Transverse colon (tissue), 4 donors: ENCODE data around the gene MAPKAP1. TPM values are rescaled to one million over a fixed set of nuclear protein-coding genes. Genes with fewer than 3 reads are reported as not detected.

Source experiments
- DNase-seq: peaks from one replicate; pipeline ENCODE4 v3.0.0-alpha.2; 2019
- H3K27ac ChIP-seq, 4 donors: fragments of 200-600 bp; sonication (generic); 2 replicates each; pipeline ENCODE4 v1.5.1; 2016 to 2018; ENCODE audit warnings: inconsistent platforms in 4 of 4
- H3K27me3 ChIP-seq: fragments of 200-600 bp; sonication (generic); 2 replicates; pipeline ENCODE4 v1.5.1; 2017; ENCODE audit warnings: inconsistent platforms
- H3K36me3 ChIP-seq, 4 donors: fragments of 200-600 bp; sonication (generic); 2 replicates each; pipeline ENCODE4 v1.5.1; 2017 to 2019; ENCODE audit warnings: inconsistent platforms in 4 of 4
- H3K4me1 ChIP-seq, 4 donors: fragments of 200-600 bp; sonication (generic); 2 replicates each; pipeline ENCODE4 v1.5.1; 2017 to 2020; ENCODE audit warnings: inconsistent platforms in 4 of 4
- H3K4me3 ChIP-seq, 4 donors: fragments of 200-600 bp; sonication (generic); 1 replicate in 1 of 4; 2 replicates in 3 of 4; pipeline versions ENCODE4 v1.5.1 to v1.6.1; 2017 to 2019; ENCODE audit warnings: inconsistent platforms in 4 of 4
- H3K9me3 ChIP-seq, 2 donors: fragments of 200-600 bp; sonication (generic); 2 replicates each; pipeline ENCODE4 v1.5.1; 2017 to 2019; ENCODE audit warnings: inconsistent platforms in 2 of 2
- EP300 ChIP-seq: sonication (generic); formaldehyde crosslinking; IDR thresholded peaks from one replicate; pipeline ENCODE4 v1.6.1; 2017; ENCODE audit warnings: antibody characterized with exemption, low read depth
- POLR2A ChIP-seq: fragments of 450-650 bp; IDR thresholded peaks from one replicate; pipeline ENCODE4 v1.6.1; 2016; ENCODE audit warnings: antibody characterized with exemption, mild to moderate bottlenecking, moderate library complexity
- POLR2AphosphoS5 ChIP-seq, 3 donors: sonication (generic); formaldehyde crosslinking; IDR thresholded peaks; one replicate each; pipeline ENCODE4 v1.6.1; 2016; ENCODE audit warnings: antibody characterized with exemption in 3 of 3
- WGBS, 2 donors: methylation state at CpG; one replicate each; pipeline ENCODE4 v1.1.5; 2018; ENCODE audit warnings: low coverage in 1 of 2; 5-methylcytosine and 5-hydroxymethylcytosine counted together
- in situ Hi-C, 4 donors: fragments of 200-750 bp; cut with MboI; loops; one replicate each; pipeline versions ENCODE4 v1.15.0 to v1.15.1; 2017; ENCODE audit warnings: low sequenced_read_pairs in 3 of 4, low pct_ligation_motif_present in 1 of 4, low pct_unique_long_range_greater_than_20kb in 1 of 4
- intact Hi-C: fragments of 100-400 bp; cut with DNase I; formaldehyde crosslinking; loops from one replicate; pipeline ENCODE4 v1.15.1; 2023; ENCODE audit warnings: low total_unique reads
- total RNA-seq, 4 donors: library from RNA; depleted of rRNA; stranded (reverse); fragments of >200 nt; gene quantifications; one replicate each; pipeline ENCODE4 v1.1.0, GENCODE V29; 2016
- TF ChIP-seq, protein P1 (sequence below), 5 experiments: fragments of 200-600 bp in 3 of 5; fragments of 450-650 bp in 2 of 5; sonication (generic) in 3 of 5; IDR thresholded peaks; 1 replicate in 2 of 5; 2 replicates in 3 of 5; pipeline ENCODE4 v1.5.1; 2016 to 2017; ENCODE audit warnings: antibody characterized with exemption in 5 of 5, inconsistent platforms in 3 of 5, mild to moderate bottlenecking in 2 of 5, moderate library complexity in 1 of 5

The MAPKAP1 gene
- total RNA-seq, 4 donors from 2014 or later = 59.8 to 83.4 (median 71.2) TPM

DNA sequence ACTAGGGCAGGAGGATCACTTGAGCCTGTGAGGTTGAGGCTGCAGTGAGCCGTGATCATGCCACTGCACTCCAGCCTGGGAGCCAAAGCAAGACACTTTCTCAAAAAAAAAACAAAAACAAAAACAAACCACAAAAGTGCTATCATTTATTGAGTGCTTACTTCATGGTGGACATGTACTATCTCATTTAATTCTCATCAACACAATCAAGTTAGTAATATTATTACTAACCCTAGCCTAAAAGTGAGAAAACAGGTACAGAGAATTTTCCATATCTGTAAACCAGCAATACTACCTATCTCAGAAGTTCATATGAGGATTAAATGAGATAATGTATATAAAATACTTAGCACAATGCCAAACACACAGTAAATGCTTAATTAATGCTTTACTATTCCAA, 85.8 kb downstream of the MAPKAP1 start:
- Histone ChIP-seq H3K4me3 (no peak overlapping the region), H3K27me3 (no peaks in the 10 kb centered on the region), H3K4me1 (peaks cover 0 to 10% (median 7%) of the 10 kb centered on the region in 4 donors), H3K27ac (no peak overlapping the region), H3K9me3 (no peaks in the 10 kb centered on the region), H3K36me3 (no peaks in the 10 kb centered on the region)
- in situ Hi-C loops (no loop called here), intact Hi-C loops (no loop called here)
- no peak for DNase-seq
- 91 to 100% methylated on average over 1 of the region's 1 CpG for WGBS, 2 donors
- TF ChIP-seq POLR2A = no peak
- TF ChIP-seq POLR2AphosphoS5 (IDR thresholded peaks at IDR 0.05) = no peak
- TF ChIP-seq, protein P1, sequence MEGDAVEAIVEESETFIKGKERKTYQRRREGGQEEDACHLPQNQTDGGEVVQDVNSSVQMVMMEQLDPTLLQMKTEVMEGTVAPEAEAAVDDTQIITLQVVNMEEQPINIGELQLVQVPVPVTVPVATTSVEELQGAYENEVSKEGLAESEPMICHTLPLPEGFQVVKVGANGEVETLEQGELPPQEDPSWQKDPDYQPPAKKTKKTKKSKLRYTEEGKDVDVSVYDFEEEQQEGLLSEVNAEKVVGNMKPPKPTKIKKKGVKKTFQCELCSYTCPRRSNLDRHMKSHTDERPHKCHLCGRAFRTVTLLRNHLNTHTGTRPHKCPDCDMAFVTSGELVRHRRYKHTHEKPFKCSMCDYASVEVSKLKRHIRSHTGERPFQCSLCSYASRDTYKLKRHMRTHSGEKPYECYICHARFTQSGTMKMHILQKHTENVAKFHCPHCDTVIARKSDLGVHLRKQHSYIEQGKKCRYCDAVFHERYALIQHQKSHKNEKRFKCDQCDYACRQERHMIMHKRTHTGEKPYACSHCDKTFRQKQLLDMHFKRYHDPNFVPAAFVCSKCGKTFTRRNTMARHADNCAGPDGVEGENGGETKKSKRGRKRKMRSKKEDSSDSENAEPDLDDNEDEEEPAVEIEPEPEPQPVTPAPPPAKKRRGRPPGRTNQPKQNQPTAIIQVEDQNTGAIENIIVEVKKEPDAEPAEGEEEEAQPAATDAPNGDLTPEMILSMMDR (IDR thresholded peaks at IDR 0.05) = no peak
- TF ChIP-seq EP300 = no peak

DNA sequence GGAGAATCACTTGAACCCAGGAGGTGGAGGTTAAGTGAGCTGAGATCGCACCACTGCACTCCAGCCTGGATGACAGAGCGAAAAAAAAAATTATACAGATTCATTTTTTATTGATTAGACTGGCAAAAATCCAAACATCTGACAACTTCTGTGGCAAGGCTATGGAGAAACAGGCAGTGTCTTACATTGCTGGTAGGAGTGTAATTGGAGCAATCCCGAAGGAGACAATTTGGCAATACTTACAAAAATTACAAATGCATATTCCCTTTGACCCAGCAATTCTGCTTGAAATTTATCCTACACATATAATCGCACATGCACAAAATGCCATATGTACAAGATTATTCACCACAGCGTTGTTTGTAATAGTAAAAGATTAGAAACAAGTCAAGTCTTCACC, 86.8 kb downstream of the MAPKAP1 start:
- 93 to 96% methylated on average over 5 of the region's 5 CpGs for WGBS, 2 donors
- DNase-seq = no peak
- Histone ChIP-seq H3K9me3 (no peaks in the 10 kb centered on the region), H3K36me3 (no peaks in the 10 kb centered on the region), H3K27ac (no peak overlapping the region), H3K4me1 (peaks cover 0 to 1% (median under 1%) of the 10 kb centered on the region in 4 donors), H3K4me3 (no peak overlapping the region), H3K27me3 (no peaks in the 10 kb centered on the region)
- in situ Hi-C loops (no loop called here), intact Hi-C loops (no loop called here)
- TF ChIP-seq POLR2A (no peak), EP300 (no peak), POLR2AphosphoS5 (IDR thresholded peaks at IDR 0.05) (no peak)
- TF ChIP-seq, protein P1 (IDR thresholded peaks at IDR 0.05) = no peak

DNA sequence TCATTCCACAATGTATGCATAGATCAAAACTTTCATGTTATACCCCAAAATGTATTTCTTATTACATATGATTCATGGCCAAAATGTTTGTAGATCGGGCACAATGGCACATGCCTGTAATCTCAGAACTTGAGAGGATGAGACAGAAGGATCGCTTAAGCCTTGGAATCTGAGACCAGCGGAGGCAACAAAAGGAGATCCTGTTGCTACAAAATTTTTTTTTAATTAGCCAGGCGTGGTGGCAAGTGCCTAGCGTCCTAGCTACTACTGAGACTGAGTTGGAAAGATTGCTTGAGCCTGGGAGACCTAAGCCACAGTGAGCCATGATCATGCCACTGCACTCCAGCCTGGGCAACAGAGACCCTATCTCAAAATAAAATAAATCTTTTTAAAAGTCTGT, 89.9 kb downstream of the MAPKAP1 start:
- Histone ChIP-seq H3K27me3 (no peaks in the 10 kb centered on the region), H3K9me3 (no peaks in the 10 kb centered on the region), H3K4me1 (no peaks in the 10 kb centered on the region), H3K36me3 (no peaks in the 10 kb centered on the region), H3K4me3 (no peak overlapping the region), H3K27ac (no peak overlapping the region)
- no peak for DNase-seq
- in situ Hi-C loops (no loop called here), intact Hi-C loops (no loop called here)
- 89 to 92% methylated on average over 5 of the region's 5 CpGs for WGBS, 2 donors
- TF ChIP-seq, protein P1 (IDR thresholded peaks at IDR 0.05) = no peak
- no peak for TF ChIP-seq POLR2A
- no peak for TF ChIP-seq POLR2AphosphoS5 (IDR thresholded peaks at IDR 0.05)
- no peak for TF ChIP-seq EP300

DNA sequence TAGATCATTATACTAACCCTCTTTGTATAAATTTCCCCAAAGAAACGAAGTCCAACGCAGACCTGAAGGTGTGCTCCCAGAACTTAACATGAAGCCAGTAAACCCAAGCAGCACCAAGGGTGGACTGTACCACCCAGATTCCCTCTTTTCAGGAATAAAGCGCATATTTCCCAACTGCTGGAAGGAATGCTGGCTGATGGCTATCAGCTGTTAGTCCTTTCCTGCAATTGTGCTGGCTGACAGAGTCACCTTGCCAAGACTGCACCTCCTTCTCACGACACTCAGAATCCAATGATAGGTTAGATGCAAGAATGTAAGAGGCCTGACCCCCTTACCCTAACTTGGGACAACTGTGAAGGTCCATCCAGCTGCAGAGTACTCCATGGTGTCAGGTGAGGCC, 93.9 kb downstream of the MAPKAP1 start:
- in situ Hi-C loops (no loop called here), intact Hi-C loops (no loop called here)
- Histone ChIP-seq H3K36me3 (no peaks in the 10 kb centered on the region), H3K4me1 (no peaks in the 10 kb centered on the region), H3K9me3 (no peaks in the 10 kb centered on the region), H3K27me3 (no peaks in the 10 kb centered on the region), H3K27ac (no peak overlapping the region), H3K4me3 (no peak overlapping the region)
- DNase-seq = no peak
- TF ChIP-seq POLR2A (no peak), EP300 (no peak)
- TF ChIP-seq, protein P1 (IDR thresholded peaks at IDR 0.05) = no peak
- 96% methylated on average over 4 of the region's 4 CpGs; no CpG with 5 or more reads in 1 of the 2 donors for WGBS, 2 donors
